WI38 (cell line): Measurements from ENCODE around the gene ARHGAP26.

ENCODE experiments used
- H3K4me3 ChIP-seq: 2 replicates; pipeline ENCODE4 v1.5.1; 2011; ENCODE audit warnings: low read depth, mild to moderate bottlenecking, control low read depth, low read length
- CTCF ChIP-seq: IDR thresholded peaks from 2 replicates; pipeline ENCODE4 v1.5.1; 2012; ENCODE audit warnings: low read depth, mild to moderate bottlenecking, control low read depth, low read length

The ARHGAP26 gene

GRCh38 chr5:142845954-142846398 is 75.8 kb downstream of the ARHGAP26 start:
- no peak for TF ChIP-seq CTCF
- no peak overlapping the region for H3K4me3 ChIP-seq

- no peak for TF ChIP-seq CTCF
- H3K4me3 ChIP-seq = no peak overlapping the region
Measured at GRCh38 chr5:142846406-142846805, 76.2 kb downstream of the ARHGAP26 start.

- no peak overlapping the region for H3K4me3 ChIP-seq
- TF ChIP-seq CTCF = no peak
Measured at GRCh38 chr5:142847898-142848790, 78.0 kb downstream of the ARHGAP26 start.

GRCh38 chr5:142849466-142849865 is 79.3 kb downstream of the ARHGAP26 start:
- no peak for TF ChIP-seq CTCF
- no peak overlapping the region for H3K4me3 ChIP-seq

GRCh38 chr5:142849880-142850279 is 79.7 kb downstream of the ARHGAP26 start:
- H3K4me3 ChIP-seq = no peak overlapping the region
- TF ChIP-seq CTCF = no peak

GRCh38 chr5:142851731-142852130 is 81.6 kb downstream of the ARHGAP26 start:
- TF ChIP-seq CTCF = no peak
- H3K4me3 ChIP-seq = no peak overlapping the region

- no peak overlapping the region for H3K4me3 ChIP-seq
- TF ChIP-seq CTCF = no peak
Measured at GRCh38 chr5:142852416-142853198, 82.4 kb downstream of the ARHGAP26 start.
